Cardiac muscle cell (in vitro differentiated cells and primary cell): ENCODE results near the gene FKBP7. TPM values are rescaled to one million over a fixed set of nuclear protein-coding genes. Genes with fewer than 3 reads are reported as not detected.
A peak's percentile ranks its signal among the peaks of the same experiment; 100 is the strongest.

Experiments used
- DNase-seq, 2 donors: peaks; one replicate each; pipeline versions ENCODE4 v3.0.0 to v3.0.0-alpha.2; 2010 to 2017; ENCODE audit warnings: low read depth in 1 of 2, low spot score in 1 of 2
- H3K27ac ChIP-seq: fragments of 200-600 bp; sonication (generic); 2 replicates; pipeline ENCODE4 v1.5.1; 2016
- H3K27me3 ChIP-seq: fragments of 200-600 bp; sonication (generic); 2 replicates; pipeline ENCODE4 v1.6.0; 2016; ENCODE audit warnings: control low read depth
- H3K36me3 ChIP-seq: fragments of 200-600 bp; sonication (generic); 2 replicates; pipeline ENCODE4 v1.5.1; 2016; ENCODE audit warnings: control low read depth
- H3K4me1 ChIP-seq: fragments of 200-600 bp; sonication (generic); 2 replicates; pipeline ENCODE4 v1.8.1; 2017; ENCODE audit warnings: low read depth, mild to moderate bottlenecking, mixed run types
- H3K4me3 ChIP-seq: fragments of 200-600 bp; sonication (generic); 2 replicates; pipeline ENCODE4 v1.5.1; 2016; ENCODE audit warnings: mild to moderate bottlenecking
- H3K9me3 ChIP-seq: fragments of 200-600 bp; sonication (generic); 2 replicates; pipeline ENCODE4 v1.5.1; 2017; ENCODE audit warnings: low read depth, mild to moderate bottlenecking, control low read depth
- CTCF ChIP-seq: IDR thresholded peaks from 2 replicates; pipeline ENCODE4 v1.5.1; 2012; ENCODE audit warnings: low read depth, mild to moderate bottlenecking, low read length
- polyA plus RNA-seq: library from polyadenylated mRNA; unstranded; fragments of >200 nt; fragmentation: Nextera tagmentation; extraction: Ambion mirVana; gene quantifications from 2 replicates; pipeline ENCODE4 v1.2.1, GENCODE V29; 2016
- total RNA-seq: library from RNA; depleted of rRNA; stranded (reverse); fragments of >200 nt; gene quantifications from 2 replicates; pipeline ENCODE4 v1.2.3, GENCODE V29; 2016

The FKBP7 gene
- total and polyA plus RNA-seq, 2 experiments from 2014 or later: 18.7 to 37.2 TPM

DNA sequence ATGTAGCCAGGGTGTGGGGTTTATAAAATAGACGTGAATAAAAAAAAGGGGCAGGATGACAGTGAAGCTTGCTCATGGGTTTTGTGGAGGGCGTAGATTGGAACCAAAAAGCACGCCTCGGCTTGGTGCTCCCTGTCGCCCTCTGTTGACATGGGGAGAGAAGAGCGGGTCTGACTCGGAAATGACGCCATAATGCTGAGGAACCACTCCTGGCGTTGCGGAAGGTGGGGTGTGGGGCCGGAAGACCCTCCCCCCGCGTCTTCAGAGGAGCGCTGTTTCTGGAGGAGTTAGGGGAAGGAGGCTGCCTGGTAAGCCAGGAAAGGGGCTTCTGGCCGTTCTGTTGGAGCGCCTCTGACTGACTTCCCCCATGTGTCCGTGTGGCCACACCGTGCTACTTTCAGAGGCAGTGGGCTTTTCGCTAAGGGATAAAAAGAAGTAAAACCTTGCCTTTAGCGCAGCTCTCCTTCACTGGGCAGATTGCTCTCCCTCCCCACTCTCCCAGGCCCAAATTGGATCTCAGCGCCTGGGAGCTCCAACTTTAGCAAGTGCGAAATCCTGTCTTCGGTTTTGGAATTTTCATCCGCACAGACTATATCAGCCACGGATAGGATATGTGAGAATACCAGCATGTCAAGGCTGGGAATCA is 44.7 kb upstream of the FKBP7 start:
- H3K36me3 ChIP-seq: peaks cover 25% of the 10 kb centered on the region
- peak overlapping the region; percentile 25 for H3K4me3 ChIP-seq
- H3K9me3 ChIP-seq: no peaks in the 10 kb centered on the region
- H3K4me1 ChIP-seq: no peaks in the 10 kb centered on the region
- peak overlapping the region; percentile 64 for H3K27ac ChIP-seq
- peak; percentile 87 to 92 for DNase-seq
- H3K27me3 ChIP-seq: no peaks in the 10 kb centered on the region
- peak; percentile 85 for TF ChIP-seq CTCF

GRCh38 chr2:178521304-178522150 is 43.1 kb upstream of the FKBP7 start:
- no peak for DNase-seq
- H3K9me3 ChIP-seq: no peaks in the 10 kb centered on the region
- no peaks in the 10 kb centered on the region for H3K4me1 ChIP-seq
- H3K36me3 ChIP-seq: peaks cover 10% of the 10 kb centered on the region
- H3K27me3 ChIP-seq: no peaks in the 10 kb centered on the region
- no peak overlapping the region for H3K4me3 ChIP-seq
- H3K27ac ChIP-seq: no peak overlapping the region
- TF ChIP-seq CTCF: no peak

- no peaks in the 10 kb centered on the region for H3K36me3 ChIP-seq
- no peak for TF ChIP-seq CTCF
- no peak overlapping the region for H3K27ac ChIP-seq
- no peak for DNase-seq
- H3K4me1 ChIP-seq: no peaks in the 10 kb centered on the region
- no peaks in the 10 kb centered on the region for H3K27me3 ChIP-seq
- H3K4me3 ChIP-seq: no peak overlapping the region
- no peaks in the 10 kb centered on the region for H3K9me3 ChIP-seq
Observed at GRCh38 chr2:178517496-178517895, 39.1 kb upstream of the FKBP7 start.

- Histone ChIP-seq H3K4me1 (no peaks in the 10 kb centered on the region), H3K4me3 (no peak overlapping the region), H3K27ac (no peak overlapping the region), H3K27me3 (no peaks in the 10 kb centered on the region), H3K36me3 (no peaks in the 10 kb centered on the region), H3K9me3 (no peaks in the 10 kb centered on the region)
- no peak for DNase-seq
- TF ChIP-seq CTCF: no peak
Observed at GRCh38 chr2:178514664-178515063, 36.3 kb upstream of the FKBP7 start.

- no peaks in the 10 kb centered on the region for H3K27me3 ChIP-seq
- no peak overlapping the region for H3K4me3 ChIP-seq
- no peak for TF ChIP-seq CTCF
- no peaks in the 10 kb centered on the region for H3K4me1 ChIP-seq
- DNase-seq: no peak
- no peaks in the 10 kb centered on the region for H3K9me3 ChIP-seq
- no peaks in the 10 kb centered on the region for H3K36me3 ChIP-seq
- no peak overlapping the region for H3K27ac ChIP-seq
Observed at GRCh38 chr2:178513876-178514275, 35.5 kb upstream of the FKBP7 start.
